Endodermal cell (in vitro differentiated cells): ENCODE data around the gene KLHL24. TPM values are rescaled to one million over a fixed set of nuclear protein-coding genes. Genes with fewer than 3 reads are reported as not detected.
"Not testable (repeated sequence)": the region's sequence is repeated elsewhere in the genome, so short reads cannot be mapped to it uniquely, and the experiment has no call there.

Source experiments
- DNase-seq: peaks from one replicate; pipeline ENCODE4 v3.0.0-alpha.2; 2017
- H3K27ac ChIP-seq: 2 replicates; pipeline ENCODE4 v1.5.1; 2013; ENCODE audit warnings: mild to moderate bottlenecking, low read depth, low read length, moderate library complexity
- H3K27me3 ChIP-seq: 2 replicates; pipeline ENCODE4 v1.6.1; 2013; ENCODE audit warnings: mild to moderate bottlenecking, low read length, moderate library complexity; ENCODE audit not compliant: insufficient read depth, control insufficient read depth, poor library complexity, severe bottlenecking
- H3K36me3 ChIP-seq: 2 replicates; pipeline ENCODE4 v1.7.0; 2013; ENCODE audit warnings: mild to moderate bottlenecking, low read length, moderate library complexity; ENCODE audit not compliant: control insufficient read depth, insufficient read depth
- H3K4me1 ChIP-seq: one replicate; pipeline ENCODE4 v1.7.0; 2013; ENCODE audit warnings: low read length; ENCODE audit not compliant: control insufficient read depth, insufficient read depth
- H3K4me3 ChIP-seq: 2 replicates; pipeline ENCODE4 v1.5.1; 2013; ENCODE audit warnings: mild to moderate bottlenecking, low read length, moderate library complexity
- H3K9ac ChIP-seq: 2 replicates; pipeline ENCODE4 v1.6.1; 2013; ENCODE audit warnings: mild to moderate bottlenecking, low read length, moderate library complexity; ENCODE audit not compliant: poor library complexity, severe bottlenecking; ENCODE audit errors: extremely low read depth
- H3K9me3 ChIP-seq: 2 replicates; pipeline ENCODE4 v1.6.1; 2013; ENCODE audit warnings: mild to moderate bottlenecking, low read length, moderate library complexity; ENCODE audit not compliant: control insufficient read depth
- H3K27ac Mint-ChIP-seq: 2 replicates; pipeline ENCODE4 v1.8.0; 2020; ENCODE audit warnings: mixed read lengths
- H3K27me3 Mint-ChIP-seq: 2 replicates; pipeline ENCODE4 v1.8.0; 2021; ENCODE audit warnings: mild to moderate bottlenecking, mixed read lengths; ENCODE audit not compliant: insufficient read depth
- H3K36me3 Mint-ChIP-seq: 2 replicates; pipeline ENCODE4 v1.8.0; 2020; ENCODE audit warnings: low read depth, mixed read lengths
- H3K4me1 Mint-ChIP-seq: 2 replicates; pipeline ENCODE4 v1.8.0; 2020; ENCODE audit warnings: mixed read lengths
- H3K4me3 Mint-ChIP-seq: 2 replicates; pipeline ENCODE4 v1.8.0; 2020; ENCODE audit warnings: mild to moderate bottlenecking, moderate library complexity, mixed read lengths
- H3K9me3 Mint-ChIP-seq: 2 replicates; pipeline ENCODE4 v1.8.0; 2020; ENCODE audit warnings: mild to moderate bottlenecking, mixed read lengths
- WGBS, 2 experiments: methylation state at CpG; one replicate each; pipeline versions ENCODE4 v1.1.5 to v1.1.7; 2013; ENCODE audit warnings: missing lambda C conversion rate in 2 of 2, mixed read lengths in 1 of 2; ENCODE audit not compliant: insufficient coverage in 1 of 2, insufficient read length in 1 of 2; 5-methylcytosine and 5-hydroxymethylcytosine counted together
- total RNA-seq, 2 donors: library from RNA; stranded (reverse); fragmentation: NEBNext Ultra II Directional in 1 of 2; extraction: Animal tissue kit (Norgen Biotek cat#: 25700) in 1 of 2; gene quantifications; 2 replicates in 1 of 2; 3 replicates in 1 of 2; pipeline ENCODE4 v1.2.1, GENCODE V29; 2021
- TF ChIP-seq, protein P1 (sequence below): fragments of 200-600 bp; sonication (generic); conservative IDR thresholded peaks from 2 replicates; pipeline ENCODE4 v1.5.0; 2021; ENCODE audit warnings: antibody characterized with exemption, mild to moderate bottlenecking

The KLHL24 gene
- total RNA-seq, 2 donors from 2014 or later, result 29.9 to 39.9 TPM

DNA sequence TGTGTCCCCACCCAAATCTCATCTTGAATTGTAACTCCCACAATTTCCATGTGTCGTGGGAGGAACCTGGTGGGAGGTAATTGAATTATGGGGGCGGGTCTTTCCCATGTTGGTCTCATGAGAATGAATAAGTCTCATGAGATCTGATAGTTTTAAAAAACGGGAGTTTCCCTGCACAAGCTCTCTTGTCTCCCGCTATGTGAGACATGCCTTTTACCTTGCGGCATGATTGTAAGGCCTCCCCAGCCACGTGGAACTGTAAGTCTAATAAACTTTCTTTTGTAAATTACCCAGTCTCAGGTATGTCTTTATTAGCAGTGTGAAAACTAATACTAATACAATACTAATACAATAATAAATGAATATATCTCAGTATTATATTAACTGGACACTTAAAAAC, 52.3 kb downstream of the KLHL24 start:
- WGBS, 2 experiments, result 93 to 96% methylated on average over 3 to 6 of the region's 6 CpGs
- H3K27ac Mint-ChIP-seq, result no peak overlapping the region

DNA sequence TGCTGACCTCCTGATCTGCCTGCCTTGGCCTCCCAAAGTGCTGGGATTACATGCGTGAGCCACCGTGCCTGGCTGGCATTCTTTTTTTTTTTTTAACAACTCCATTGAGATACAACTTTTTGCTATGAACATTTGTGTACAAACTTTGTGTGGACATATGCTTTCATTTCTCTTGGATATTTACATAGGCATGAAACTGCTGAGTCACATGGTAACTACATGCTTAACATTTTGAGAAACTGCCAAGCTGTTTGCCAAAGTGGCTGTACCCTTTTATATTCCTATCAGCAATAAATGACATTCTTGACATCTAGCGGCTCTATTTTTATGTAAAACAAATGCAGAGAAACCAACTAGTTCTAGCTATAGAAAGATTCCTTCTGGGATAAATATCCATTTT, 53.5 kb downstream of the KLHL24 start:
- Mint-ChIP-seq H3K4me1 (no peaks in the 10 kb centered on the region), H3K27ac (no peak overlapping the region), H3K4me3 (no peak overlapping the region), H3K9me3 (no peaks in the 10 kb centered on the region), H3K36me3 (no peaks in the 10 kb centered on the region), H3K27me3 (no peaks in the 10 kb centered on the region)
- Histone ChIP-seq H3K36me3 (no peaks in the 10 kb centered on the region), H3K4me1 (no peaks in the 10 kb centered on the region), H3K9ac (no peak overlapping the region), H3K4me3 (no peak overlapping the region), H3K27me3 (no peaks in the 10 kb centered on the region), H3K9me3 (no peaks in the 10 kb centered on the region), H3K27ac (no peak overlapping the region)
- TF ChIP-seq, protein P1, sequence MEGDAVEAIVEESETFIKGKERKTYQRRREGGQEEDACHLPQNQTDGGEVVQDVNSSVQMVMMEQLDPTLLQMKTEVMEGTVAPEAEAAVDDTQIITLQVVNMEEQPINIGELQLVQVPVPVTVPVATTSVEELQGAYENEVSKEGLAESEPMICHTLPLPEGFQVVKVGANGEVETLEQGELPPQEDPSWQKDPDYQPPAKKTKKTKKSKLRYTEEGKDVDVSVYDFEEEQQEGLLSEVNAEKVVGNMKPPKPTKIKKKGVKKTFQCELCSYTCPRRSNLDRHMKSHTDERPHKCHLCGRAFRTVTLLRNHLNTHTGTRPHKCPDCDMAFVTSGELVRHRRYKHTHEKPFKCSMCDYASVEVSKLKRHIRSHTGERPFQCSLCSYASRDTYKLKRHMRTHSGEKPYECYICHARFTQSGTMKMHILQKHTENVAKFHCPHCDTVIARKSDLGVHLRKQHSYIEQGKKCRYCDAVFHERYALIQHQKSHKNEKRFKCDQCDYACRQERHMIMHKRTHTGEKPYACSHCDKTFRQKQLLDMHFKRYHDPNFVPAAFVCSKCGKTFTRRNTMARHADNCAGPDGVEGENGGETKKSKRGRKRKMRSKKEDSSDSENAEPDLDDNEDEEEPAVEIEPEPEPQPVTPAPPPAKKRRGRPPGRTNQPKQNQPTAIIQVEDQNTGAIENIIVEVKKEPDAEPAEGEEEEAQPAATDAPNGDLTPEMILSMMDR, result no peak
- no peak for DNase-seq
- 76 to 91% methylated on average over 3 of the region's 3 CpGs for WGBS, 2 experiments

More for the DNA sequence above, 52.3 kb downstream of the KLHL24 start:
- H3K4me1 ChIP-seq, result no peaks in the 10 kb centered on the region
- H3K27me3 Mint-ChIP-seq, result no peaks in the 10 kb centered on the region
- no peaks in the 10 kb centered on the region for H3K36me3 ChIP-seq
- H3K9me3 Mint-ChIP-seq, result no peaks in the 10 kb centered on the region
- no peak overlapping the region for H3K27ac ChIP-seq
- no peak for DNase-seq
- no peak overlapping the region for H3K9ac ChIP-seq
- H3K36me3 Mint-ChIP-seq, result no peaks in the 10 kb centered on the region
- no peak overlapping the region for H3K4me3 ChIP-seq
- H3K9me3 ChIP-seq, result no peaks in the 10 kb centered on the region
- TF ChIP-seq, protein P1, result no peak
- no peak overlapping the region for H3K4me3 Mint-ChIP-seq
- no peaks in the 10 kb centered on the region for H3K4me1 Mint-ChIP-seq
- no peaks in the 10 kb centered on the region for H3K27me3 ChIP-seq

GRCh38 chr3:183689621-183690020, 54.2 kb downstream of the KLHL24 start:
- not testable (repeated sequence) for H3K4me1 Mint-ChIP-seq, H3K36me3 ChIP-seq, H3K27me3 ChIP-seq, H3K36me3 Mint-ChIP-seq, H3K27me3 Mint-ChIP-seq, H3K4me3 ChIP-seq, H3K9me3 ChIP-seq, H3K4me1 ChIP-seq, H3K9me3 Mint-ChIP-seq, H3K27ac Mint-ChIP-seq, H3K9ac ChIP-seq, H3K4me3 Mint-ChIP-seq, DNase-seq, H3K27ac ChIP-seq
- 94 to 100% methylated on average over 3 to 5 of the region's 5 CpGs for WGBS, 2 experiments

- no peaks in the 10 kb centered on the region for H3K4me1 Mint-ChIP-seq
- WGBS, 2 experiments, result 89 to 96% methylated on average over 10 to 11 of the region's 11 CpGs
- H3K4me3 ChIP-seq, result no peak overlapping the region
- no peaks in the 10 kb centered on the region for H3K36me3 Mint-ChIP-seq
- H3K27ac ChIP-seq, result no peak overlapping the region
- H3K36me3 ChIP-seq, result no peaks in the 10 kb centered on the region
- DNase-seq, result no peak
- no peaks in the 10 kb centered on the region for H3K9me3 Mint-ChIP-seq
- H3K27me3 Mint-ChIP-seq, result no peaks in the 10 kb centered on the region
- TF ChIP-seq, protein P1, result no peak
- H3K9ac ChIP-seq, result no peak overlapping the region
- no peaks in the 10 kb centered on the region for H3K27me3 ChIP-seq
- no peaks in the 10 kb centered on the region for H3K4me1 ChIP-seq
- H3K27ac Mint-ChIP-seq, result no peak overlapping the region
- no peak overlapping the region for H3K4me3 Mint-ChIP-seq
- no peaks in the 10 kb centered on the region for H3K9me3 ChIP-seq
These were observed 55.1 kb downstream of the KLHL24 start for GRCh38 chr3:183690402-183690995.
